COR-L47 (cell line): ENCODE measurements around the gene SLC16A13.
"Not testable (repeated sequence)": the region's sequence is repeated elsewhere in the genome, so short reads cannot be mapped to it uniquely, and the experiment has no call there.

Experiments
- DNase-seq: peaks from one replicate; lab custom pipeline; 2025; lab: John Stamatoyannopoulos, UW

SLC16A13 gene

GRCh38 chr17:7063518-7064094 is 27.8 kb downstream of the SLC16A13 start:
- no peak for DNase-seq

GRCh38 chr17:7064261-7064660 is 28.4 kb downstream of the SLC16A13 start:
- no peak for DNase-seq

- DNase-seq = no peak
Observed at GRCh38 chr17:7067198-7067597, 31.4 kb downstream of the SLC16A13 start.

- no peak for DNase-seq
Observed at GRCh38 chr17:7068268-7068667, 32.5 kb downstream of the SLC16A13 start.

DNA sequence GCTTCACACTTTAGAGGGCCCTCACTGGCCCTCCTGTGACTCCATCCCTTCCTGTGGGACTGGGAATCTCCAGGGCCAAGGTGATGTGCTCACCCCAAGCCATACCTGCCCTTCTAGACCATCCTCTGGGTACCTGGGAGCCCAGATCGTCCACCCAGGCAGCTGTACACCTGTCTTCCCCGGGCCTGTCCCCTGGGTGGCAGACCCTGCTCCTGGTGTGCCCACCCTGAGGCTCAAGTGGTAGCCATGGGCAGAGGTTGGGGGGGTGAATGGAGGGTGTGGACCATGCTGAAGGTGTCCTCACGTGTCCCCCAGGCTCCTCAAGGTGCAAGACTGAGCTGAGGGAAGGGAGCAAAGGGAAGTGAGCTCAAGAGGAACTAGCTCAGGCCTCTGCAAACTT is 34.9 kb downstream of the SLC16A13 start:
- no peak for DNase-seq

- no peak for DNase-seq
Observed at GRCh38 chr17:7072406-7072805, 36.6 kb downstream of the SLC16A13 start.

- no peak for DNase-seq
Observed at GRCh38 chr17:7074931-7075330, 39.1 kb downstream of the SLC16A13 start.

DNA sequence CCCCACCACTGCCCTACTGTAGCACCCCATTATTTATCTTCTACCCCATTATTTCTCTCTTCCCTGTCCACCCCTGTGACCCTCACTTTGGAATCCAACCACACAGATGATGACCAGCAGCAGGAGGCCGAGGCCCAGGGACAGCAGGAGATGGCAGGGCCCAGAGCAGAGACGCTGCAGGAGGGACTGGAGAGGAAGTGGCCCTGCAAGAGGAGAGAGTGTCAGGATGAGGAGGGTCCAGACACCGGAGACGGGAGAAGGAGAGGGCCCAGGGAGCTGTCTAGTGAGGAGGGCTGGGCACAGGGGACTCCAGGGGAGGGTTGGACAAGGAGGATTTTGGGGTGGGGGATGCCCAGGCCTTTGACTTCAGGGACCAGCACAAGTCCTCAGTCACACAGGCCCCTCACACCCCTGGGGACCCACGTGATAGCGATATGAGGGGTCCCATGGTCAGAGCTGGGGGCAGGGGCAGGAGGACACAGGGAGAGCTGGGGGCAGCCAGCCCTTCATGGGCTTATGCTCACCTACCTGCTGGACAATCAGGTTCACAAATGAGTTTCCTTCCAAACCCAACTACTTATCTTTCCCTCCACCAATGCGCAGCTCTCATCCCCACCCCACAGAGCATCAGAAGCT is 42.2 kb downstream of the SLC16A13 start:
- DNase-seq = no peak

DNA sequence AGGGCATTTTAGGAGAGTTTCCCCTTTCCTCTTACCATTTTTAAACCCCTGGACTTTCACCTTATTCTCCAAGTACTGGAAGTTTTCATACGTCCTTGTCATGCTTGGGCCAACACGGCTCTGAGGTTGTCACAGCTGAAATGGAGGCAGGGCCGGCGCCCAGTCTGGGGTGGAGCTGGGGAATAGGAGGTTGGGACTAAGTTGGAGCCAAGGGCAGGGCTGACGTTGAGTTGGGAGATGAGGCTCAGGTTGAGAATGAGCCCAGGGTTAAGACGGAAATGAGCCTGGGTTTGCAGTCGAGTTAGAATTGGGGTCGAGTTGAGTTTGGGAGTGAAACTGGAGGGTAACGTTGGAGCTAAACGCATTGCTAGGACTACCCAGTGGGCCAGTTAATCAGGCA is 42.9 kb downstream of the SLC16A13 start:
- no peak for DNase-seq

- no peak for DNase-seq
Observed at GRCh38 chr17:7079581-7080455, 44.0 kb downstream of the SLC16A13 start, which contains the start of gene CLEC10A. Gene CLEC10A (minus strand): TSS chr17:7080251. CDS start chr17:7078812, 1,439 bp downstream.

- DNase-seq = no peak
Observed at GRCh38 chr17:7080456-7081041, 44.7 kb downstream of the SLC16A13 start.

DNA sequence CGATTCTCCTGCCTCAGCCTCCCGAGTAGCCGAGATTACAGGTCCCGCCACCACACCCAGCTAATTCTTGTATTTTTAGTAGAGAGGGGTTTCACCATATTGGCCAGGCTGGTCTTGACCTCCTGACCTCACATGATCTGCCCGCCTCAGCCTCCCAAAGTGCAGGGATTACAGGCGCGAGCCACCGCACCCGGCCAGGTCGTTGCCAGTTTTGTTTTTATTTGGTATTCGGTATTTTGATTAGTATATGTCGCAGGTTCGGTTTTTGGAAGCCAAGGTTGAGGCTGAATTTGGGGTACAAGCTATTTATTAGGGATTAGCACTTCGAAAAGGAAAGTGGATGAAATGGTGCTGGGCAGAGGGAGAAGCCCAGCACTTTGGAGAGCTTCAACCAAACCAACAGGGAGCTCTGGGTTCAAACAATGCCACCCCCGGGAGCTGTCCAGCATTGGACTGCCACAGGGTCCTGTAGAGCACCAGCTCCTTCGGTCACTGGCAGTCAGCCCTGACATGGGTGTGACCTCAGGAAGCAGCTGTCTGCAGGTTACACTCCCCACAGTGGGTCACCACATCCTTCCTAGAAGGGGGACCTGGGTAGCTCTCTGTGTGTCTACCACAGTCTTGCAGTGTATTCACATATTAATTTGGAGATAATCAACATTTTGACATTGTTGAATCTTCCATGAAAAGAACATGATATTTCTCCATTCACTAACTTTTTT is 45.7 kb downstream of the SLC16A13 start:
- DNase-seq = no peak

DNA sequence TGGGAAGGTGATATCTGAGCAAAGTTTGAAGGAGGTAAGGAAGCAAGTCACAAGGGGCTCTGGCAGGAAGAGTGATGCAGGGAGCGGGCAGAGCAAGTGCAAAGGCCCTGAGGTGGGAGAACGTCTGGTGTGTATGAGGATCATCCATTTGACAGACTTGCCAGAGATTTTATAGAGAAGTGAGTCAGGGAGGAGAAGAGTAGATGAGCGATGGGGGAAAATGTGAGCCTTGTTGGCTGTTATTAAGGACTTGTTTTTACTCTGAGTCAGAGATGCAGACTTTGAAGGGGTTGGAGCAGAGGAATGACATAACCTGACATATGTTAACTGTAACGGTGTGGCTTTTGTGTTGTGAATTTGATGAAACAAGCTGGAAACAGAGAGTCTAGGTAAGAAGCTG is 47.8 kb downstream of the SLC16A13 start:
- DNase-seq = no peak

DNA sequence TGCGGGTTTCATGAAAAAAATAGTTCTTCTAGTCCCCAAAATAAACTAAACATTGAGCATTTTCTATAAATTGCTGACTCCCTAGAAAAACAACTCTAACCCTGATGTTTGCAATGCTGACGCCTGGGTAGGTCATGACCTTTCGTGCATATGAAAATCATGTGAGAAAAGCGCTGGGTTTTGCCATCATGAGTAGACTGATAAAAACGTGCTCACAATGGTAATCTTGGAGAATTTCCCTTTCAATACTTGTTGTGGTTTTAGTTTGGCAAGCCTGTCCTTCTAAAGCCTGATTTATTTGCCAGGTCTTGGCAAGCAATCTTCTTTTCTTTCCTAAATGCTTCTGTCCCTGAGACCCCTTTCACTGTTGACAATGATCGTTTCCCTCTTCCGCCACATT is 48.3 kb downstream of the SLC16A13 start:
- DNase-seq = no peak

- DNase-seq = not testable (repeated sequence)
Observed at GRCh38 chr17:7088442-7088841, 52.6 kb downstream of the SLC16A13 start.

DNA sequence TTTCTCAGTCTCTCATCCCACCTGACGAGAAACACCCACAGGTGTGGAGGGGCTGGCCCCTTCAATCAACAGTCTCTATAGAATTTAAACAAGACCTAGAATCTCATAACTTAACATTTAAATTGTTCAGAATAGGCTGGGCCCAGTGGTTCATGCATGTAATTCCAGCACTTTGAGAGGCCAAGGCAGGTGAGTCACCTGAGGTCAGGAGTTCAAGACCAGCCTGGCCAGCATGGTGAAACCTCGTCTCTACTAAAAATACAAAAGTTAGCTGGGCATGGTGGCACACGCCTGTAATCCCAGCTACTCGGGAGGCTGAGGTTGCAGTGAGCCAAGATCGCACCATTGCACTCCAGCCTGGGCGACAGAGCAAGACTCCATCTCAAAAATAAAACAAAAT is 53.8 kb downstream of the SLC16A13 start:
- not testable (repeated sequence) for DNase-seq
